Bone marrow (tissue), 2 donors: ENCODE data around the gene ROBO4.

Source experiments
- DNase-seq, 2 donors: peaks; one replicate each; lab custom pipeline; 2025; lab: John Stamatoyannopoulos, UW

The ROBO4 gene

DNA sequence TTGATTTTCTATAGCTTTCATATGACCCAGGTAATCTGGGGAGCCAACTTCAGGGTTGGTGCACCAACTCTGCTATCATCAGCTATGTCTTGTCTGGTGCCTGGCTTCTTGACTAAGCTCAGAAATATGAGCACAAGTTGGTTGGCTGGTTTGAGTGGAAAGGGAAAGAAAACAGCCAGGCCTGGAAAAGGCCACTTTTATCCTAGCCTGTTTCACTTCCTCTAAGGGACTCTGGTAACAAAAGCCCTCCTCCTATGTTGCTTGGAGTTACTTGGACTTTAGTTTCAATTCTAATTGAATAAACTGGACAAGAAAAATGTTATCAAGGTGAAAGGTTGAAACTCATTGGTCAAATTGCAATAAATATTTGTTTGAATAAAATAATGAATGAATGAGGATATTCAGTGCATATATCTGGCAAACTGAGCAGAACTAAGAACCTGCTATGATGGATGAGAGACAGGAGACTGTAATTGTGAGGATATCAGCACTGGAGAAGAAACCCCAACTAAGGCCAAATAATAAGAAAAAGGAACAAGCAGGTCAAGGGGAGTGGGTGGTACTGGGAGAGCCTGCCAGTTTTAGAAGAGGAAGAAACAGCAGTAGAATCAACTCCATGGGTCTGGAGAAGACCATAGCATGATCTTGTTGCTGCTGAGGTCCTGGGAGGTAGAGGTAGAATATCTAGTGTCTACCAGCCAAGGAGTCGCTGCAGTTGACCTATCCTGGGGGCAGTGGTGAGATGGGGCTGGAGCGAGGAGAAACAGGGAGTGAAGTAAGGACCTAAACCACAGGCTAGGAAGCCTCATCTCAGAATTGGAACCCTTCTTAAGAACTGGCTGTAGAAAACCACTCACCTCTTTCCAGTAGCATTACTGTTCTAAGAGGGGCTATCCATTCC is 8.2 kb downstream of the ROBO4 start:
- no peak for DNase-seq

DNA sequence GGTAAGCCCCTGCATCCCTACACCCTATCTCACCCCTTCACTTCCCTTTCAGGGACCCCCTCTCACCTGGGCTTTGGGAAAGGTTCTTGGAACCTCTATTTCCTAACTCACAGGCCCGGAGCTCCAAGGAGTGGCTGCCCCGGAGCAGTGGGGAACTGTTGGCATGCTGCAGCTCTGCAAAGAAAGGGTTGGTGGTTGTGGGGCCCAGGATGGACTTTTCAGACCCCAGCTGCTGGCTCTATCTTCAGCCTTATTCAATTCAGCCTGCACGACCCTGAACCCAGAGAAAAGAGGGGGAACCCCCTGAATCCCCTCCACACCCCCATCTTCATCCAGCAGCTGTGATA is 10.0 kb downstream of the ROBO4 start:
- no peak for DNase-seq

- DNase-seq, result no peak
Measured at GRCh38 chr11:124886978-124887666, 10.5 kb downstream of the ROBO4 start.

DNA sequence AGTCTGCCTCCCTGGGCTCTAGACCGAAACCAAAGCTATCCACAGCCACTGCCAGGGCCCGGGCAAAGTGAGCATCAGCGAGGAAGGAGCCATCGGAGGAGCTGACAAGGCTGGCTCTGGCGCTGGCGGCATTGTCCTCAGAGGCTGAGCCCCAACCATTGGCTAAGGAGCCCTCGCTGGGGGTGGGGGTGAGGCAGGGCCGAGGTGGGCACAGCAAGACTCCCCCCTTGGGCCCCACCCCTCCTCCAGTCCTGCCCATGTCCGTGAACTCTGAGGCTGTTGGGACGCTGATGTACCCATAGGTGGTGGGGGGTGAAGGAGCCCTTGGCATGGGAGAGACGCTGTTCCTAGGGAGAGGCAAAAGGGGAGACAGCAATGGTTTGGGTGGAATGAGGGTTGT is 11.2 kb downstream of the ROBO4 start:
- no peak for DNase-seq

GRCh38 chr11:124884869-124885479 is 12.7 kb downstream of the ROBO4 start:
- no peak for DNase-seq

GRCh38 chr11:124884340-124884739 is 13.3 kb downstream of the ROBO4 start:
- DNase-seq, result no peak

DNA sequence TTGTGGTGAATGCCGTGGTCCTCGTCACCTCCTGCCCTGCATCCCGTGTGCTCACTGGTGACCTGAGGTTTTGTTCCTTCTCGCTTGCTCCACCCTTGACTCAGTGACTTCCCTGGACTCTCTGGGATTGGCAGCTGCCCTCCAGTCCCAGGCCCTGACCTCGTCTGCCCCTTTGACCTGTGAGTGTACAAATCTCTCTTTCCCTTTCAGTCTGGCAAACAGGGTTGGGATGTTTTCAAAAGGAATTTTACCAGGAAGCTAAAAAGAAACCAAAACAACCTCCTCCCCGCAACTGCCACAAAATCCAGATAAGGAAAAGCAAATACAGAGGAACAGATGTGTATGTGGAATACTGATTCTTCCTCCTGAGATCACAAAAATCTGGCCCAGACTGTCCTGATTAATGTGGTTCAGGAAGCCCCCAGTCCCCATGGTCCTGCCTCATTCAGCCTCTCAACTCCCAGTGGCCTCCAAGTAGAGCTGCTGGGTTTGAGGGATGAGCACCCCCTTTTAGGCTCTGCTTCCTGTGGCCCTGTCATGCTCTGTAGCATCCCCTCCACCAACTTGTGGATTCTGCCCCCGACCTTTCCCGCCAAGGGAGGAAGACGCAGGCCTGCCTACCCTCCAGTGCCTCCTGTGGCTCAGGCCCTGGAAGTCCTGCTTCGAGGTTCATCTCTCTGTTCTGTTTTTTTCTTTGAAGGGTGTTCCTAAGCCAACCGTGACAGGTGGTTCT is 15.2 kb downstream of the ROBO4 start:
- DNase-seq, result no peak

- no peak for DNase-seq
Measured at GRCh38 chr11:124880958-124881357, 16.7 kb downstream of the ROBO4 start.

DNA sequence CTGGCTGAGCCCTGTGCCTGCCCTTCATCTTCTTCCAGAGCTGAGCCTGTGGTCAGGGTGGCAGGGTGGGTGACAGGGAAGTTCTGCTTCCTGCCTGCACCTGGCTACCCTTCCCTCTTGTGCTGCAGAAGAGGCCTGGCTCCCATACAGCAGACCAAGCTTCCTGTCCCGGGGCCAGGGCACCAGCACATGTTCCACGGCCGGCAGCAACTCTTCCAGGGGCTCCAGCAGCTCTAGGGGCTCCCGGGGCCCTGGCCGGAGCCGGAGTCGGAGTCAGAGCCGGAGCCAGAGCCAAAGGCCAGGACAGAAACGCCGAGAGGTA is 17.4 kb downstream of the ROBO4 start:
- no peak for DNase-seq

DNA sequence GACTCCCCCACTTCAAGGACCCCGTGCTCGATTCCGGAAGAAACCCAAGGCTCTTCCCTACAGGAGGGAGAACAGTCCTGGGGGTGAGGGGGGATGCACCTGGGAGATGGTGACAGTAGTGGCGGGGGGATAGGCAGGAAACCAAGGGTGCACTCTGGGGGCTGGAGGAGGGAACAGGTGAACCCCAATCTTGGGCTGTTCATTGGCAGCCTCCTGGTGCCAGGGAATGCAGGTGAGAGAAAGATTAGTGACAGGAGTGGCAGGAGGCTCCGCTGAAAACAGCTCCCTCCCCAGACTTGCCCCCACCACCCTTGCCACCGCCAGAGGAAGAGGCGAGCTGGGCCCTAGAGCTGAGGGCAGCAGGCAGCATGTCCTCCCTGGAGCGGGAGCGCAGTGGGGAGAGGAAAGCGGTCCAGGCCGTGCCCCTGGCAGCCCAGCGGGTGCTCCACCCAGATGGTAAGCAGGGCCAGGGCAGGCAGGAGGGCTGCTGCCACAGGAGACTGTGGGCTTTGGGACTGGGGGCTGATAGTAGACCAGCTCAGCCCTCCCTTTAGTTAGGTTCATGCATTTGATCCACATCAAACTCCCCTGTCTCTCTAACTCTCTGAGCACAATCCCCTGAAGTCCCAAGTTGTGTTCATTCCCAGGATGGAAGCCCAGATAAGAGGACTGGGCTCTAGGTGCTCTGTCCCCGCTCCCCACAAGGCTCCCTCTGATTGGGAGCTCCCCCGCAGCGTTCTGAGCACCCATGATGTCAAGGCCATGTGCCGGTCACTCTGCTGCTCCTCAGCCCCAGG is 18.0 kb downstream of the ROBO4 start:
- DNase-seq, result no peak

DNA sequence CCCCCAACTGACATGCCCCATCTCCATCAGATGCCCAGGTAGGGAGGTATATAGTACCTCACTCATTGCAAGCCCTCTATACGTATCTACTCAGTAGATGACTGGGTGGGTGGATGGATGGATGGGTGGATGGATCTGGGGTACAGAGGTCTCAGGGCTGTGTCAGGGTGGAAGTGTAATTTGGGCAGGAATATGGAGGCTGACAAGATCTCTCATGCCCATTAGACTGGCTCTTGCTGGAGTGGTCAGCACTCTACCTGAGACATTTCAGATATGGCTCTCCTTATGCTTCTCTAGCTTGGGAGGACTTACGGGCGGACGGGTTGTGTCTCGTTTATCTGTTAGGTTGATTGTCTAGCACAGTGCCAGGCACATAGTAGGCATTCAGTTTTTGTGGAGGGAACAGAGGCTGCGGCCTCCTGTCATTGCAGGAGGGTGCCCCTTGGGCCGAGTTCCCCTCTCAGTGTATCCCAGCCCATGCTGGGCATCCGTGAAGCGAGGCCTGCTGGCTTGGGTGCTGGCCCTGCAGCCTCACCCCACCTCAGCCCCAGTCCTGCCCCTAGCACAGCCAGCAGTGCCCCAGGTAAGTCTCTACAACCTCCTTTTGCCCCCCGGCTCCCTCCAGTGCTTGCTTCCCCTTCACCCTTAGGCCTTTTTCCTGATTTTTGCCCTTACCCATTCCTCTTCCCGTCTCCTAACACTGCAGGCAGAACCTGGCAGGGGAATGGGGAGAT is 18.7 kb downstream of the ROBO4 start:
- no peak for DNase-seq

DNA sequence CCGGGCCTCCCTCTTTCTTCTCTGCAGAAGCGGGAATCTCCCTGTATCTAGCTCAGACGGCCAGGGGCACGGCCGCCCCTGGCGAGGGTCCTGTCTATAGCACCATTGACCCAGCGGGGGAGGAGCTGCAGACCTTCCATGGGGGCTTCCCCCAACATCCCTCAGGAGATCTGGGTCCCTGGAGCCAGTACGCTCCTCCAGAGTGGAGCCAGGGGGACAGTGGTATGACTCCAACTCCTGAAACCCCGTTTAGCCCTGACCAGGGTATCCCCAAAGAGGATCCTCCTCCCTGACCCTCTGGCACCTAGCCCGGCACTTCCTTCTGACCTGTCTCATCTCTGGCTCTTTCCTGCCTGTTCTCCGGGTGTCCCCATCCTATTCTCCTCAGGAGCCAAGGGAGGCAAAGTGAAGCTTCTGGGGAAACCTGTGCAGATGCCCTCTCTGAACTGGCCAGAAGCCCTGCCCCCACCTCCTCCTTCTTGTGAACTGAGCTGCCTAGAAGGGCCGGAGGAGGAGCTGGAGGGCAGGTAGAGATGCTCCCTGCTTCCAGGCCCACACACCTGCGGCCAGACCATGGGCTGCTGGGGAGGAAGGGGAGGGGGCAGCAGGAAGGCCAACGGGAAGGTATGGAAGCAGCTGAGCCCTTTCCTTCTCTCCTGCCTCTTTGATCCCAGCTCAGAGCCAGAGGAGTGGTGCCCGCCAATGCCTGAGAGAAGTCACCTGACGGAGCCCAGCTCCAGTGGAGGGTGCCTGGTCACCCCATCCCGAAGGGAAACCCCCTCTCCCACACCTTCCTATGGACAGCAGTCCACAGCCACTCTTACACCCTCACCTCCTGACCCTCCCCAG is 19.5 kb downstream of the ROBO4 start:
- no peak for DNase-seq

DNA sequence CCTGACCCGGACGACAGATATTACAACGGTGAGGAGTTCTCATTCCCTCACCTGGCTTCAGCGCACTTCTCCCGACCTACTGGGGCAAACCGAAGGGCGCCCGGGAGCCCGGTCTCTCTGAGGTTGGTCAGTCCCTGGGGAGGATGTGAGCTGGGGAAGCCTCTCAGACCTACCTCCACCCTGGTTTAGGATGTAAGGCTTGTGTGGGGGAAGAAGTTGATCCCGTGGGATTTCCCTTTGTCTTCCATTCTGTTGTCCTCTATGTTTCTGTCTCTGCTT is 20.1 kb downstream of the ROBO4 start:
- no peak for DNase-seq

DNA sequence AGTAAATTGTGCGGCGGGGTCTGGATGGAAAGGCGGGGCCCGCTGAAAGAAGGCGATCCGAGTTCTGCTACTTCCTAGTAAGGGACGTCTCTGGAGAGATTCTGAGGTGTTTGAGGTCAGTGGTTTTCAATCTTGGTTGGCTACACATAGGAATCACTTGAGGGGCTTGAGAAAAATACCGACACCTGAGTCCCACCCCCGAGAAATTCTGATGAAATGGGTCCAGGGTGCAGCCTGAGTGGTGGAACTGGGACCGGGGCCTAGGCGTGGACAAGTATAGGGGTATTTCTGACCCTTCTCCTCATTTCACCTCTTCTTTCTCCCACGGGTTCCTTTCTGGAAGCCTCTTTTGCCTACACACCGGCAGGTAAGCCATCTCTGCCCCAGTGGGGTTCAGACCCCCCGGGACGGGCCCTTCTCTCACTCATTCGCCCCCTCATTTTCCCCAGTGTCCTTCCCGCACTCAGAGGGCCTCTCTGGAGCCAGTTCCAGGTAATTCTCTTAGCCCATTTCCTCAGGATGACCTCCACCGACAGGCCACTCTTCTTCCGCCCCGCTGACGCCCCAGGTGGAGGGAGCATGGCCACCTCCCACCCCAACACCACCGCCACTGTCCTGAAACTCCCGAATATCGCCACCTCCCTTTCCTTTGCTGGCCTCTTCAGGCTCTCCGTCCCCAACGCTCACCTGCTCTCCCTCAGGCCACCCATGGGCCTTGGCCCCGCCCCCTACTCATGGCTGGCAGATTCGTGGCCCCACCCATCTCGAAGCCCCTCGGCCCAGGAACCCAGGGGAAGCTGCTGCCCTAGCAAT is 20.6 kb downstream of the ROBO4 start:
- DNase-seq, result no peak

DNA sequence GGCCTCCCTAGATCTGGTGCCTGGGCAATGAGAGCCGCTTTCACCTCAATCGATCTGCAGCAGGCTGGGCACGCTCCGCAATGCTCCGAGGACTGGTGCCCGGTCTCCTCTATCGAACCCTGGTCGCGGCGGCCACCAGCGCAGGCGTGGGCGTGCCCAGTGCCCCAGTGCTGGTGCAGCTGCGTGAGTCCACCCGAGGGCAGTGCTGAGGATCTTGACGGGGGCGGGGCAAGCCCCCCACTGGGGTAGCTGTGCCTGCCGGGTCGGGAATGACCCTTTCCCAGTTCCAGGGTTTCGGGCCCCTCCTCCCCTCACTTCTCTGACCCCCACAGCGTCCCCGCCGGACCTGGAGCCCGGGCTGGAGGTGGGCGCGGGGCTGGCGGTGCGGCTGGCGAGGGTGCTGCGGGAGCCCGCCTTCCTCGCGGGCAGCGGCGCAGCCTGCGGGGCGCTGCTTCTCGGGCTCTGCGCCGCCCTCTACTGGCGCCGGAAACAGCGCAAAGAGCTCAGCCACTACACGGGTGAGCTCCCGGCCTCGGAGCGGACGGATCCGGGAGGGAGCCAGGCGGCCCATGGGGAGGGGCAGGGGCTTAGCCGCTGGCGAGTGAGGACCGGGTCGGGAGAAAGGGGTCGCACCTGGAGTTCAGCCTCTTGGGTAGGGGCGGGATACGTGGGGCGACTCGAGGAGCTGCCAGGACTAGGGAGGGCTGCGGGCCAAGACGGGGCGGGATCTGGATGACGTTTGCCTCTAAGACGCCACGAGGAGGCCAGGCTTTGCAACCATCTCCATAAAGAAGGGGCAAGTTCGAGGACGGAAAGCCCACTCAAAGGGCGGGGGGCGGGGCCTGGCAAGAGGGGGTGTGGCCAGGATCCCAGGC is 21.5 kb downstream of the ROBO4 start:
- DNase-seq, result peak; percentile 62 to 77

GRCh38 chr11:124875401-124875800 is 22.3 kb downstream of the ROBO4 start:
- DNase-seq, result no peak

GRCh38 chr11:124874571-124875255 is 23.0 kb downstream of the ROBO4 start:
- no peak for DNase-seq

DNA sequence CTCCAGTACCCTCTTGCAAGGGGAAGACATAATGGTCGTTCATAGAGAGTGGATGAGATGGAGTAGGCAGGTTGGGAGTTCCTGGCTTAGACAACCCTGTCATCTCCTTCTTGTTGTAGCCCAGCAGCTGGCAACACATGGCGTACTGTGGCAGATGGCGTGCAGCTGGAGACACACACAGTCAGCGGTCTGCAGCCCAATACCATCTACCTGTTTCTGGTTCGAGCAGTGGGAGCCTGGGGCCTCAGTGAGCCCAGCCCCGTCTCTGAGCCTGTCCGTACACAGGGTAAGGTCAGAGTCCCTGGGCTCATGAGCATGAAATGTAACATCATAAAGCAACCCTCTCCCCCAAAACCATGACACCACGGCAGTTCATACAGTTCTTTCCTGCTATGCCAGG is 23.7 kb downstream of the ROBO4 start:
- DNase-seq, result no peak
